Effector memory CD8-positive, alpha-beta T cell (primary cell): ENCODE measurements around the gene HPN.

Source experiments
- ATAC-seq: fragments of 150-1000 bp; cut with Tn5 transposase; replicated peaks from 2 replicates; pipeline ENCODE4 v1.10.0; 2021; ENCODE audit warnings: mild to moderate bottlenecking, moderate library complexity
- DNase-seq, 3 experiments: peaks; one replicate each; pipeline ENCODE4 v3.0.0; 2021
- H3K27ac Mint-ChIP-seq, 2 donors: one replicate each; pipeline ENCODE4 v1.8.0; 2022; ENCODE audit warnings: mild to moderate bottlenecking in 2 of 2, mixed read lengths in 2 of 2, moderate library complexity in 2 of 2
- H3K27me3 Mint-ChIP-seq, 2 donors: one replicate each; pipeline ENCODE4 v1.8.0; 2022; ENCODE audit warnings: mixed read lengths in 2 of 2
- H3K36me3 Mint-ChIP-seq: one replicate; pipeline ENCODE4 v1.8.0; 2022; ENCODE audit warnings: mild to moderate bottlenecking, moderate library complexity, mixed read lengths; ENCODE audit not compliant: insufficient read depth
- H3K4me1 Mint-ChIP-seq, 2 donors: one replicate each; pipeline ENCODE4 v1.8.0; 2022; ENCODE audit warnings: low read depth in 2 of 2, mixed read lengths in 2 of 2
- H3K4me3 Mint-ChIP-seq, 2 donors: one replicate each; pipeline ENCODE4 v1.8.0; 2022; ENCODE audit warnings: mild to moderate bottlenecking in 2 of 2, mixed read lengths in 2 of 2, moderate library complexity in 2 of 2
- H3K9me3 Mint-ChIP-seq, 2 donors: one replicate each; pipeline ENCODE4 v1.8.0; 2022; ENCODE audit warnings: mixed read lengths in 2 of 2

Gene HPN

GRCh38 chr19:35086455-35086854, 44.9 kb downstream of the HPN start:
- Mint-ChIP-seq H3K27me3 (peaks cover 0 to 6% of the 10 kb centered on the region in 2 donors), H3K27ac (peak overlapping the region; percentile 74 to 91), H3K36me3 (peaks cover 5% of the 10 kb centered on the region), H3K9me3 (no peaks in the 10 kb centered on the region), H3K4me1 (peaks cover 15 to 16% of the 10 kb centered on the region in 2 donors), H3K4me3 (peak overlapping the region; percentile 31 to 71)
- no peak for DNase-seq
- ATAC-seq = no peak

GRCh38 chr19:35087393-35087792, 45.9 kb downstream of the HPN start:
- peak overlapping the region in 1 of 2 donors; percentile 25 for H3K27ac Mint-ChIP-seq
- no peak overlapping the region for H3K4me3 Mint-ChIP-seq
- ATAC-seq (no peak), DNase-seq (no peak)
- H3K9me3 Mint-ChIP-seq = no peaks in the 10 kb centered on the region
- H3K4me1 Mint-ChIP-seq = peaks cover 15 to 16% of the 10 kb centered on the region in 2 donors
- peaks cover 0 to 6% of the 10 kb centered on the region in 2 donors for H3K27me3 Mint-ChIP-seq
- H3K36me3 Mint-ChIP-seq = peaks cover 5% of the 10 kb centered on the region

- ATAC-seq (no peak), DNase-seq (no peak)
- H3K9me3 Mint-ChIP-seq = no peaks in the 10 kb centered on the region
- H3K27ac Mint-ChIP-seq = no peak overlapping the region
- H3K4me1 Mint-ChIP-seq = peaks cover 15 to 16% of the 10 kb centered on the region in 2 donors
- peaks cover 5% of the 10 kb centered on the region for H3K36me3 Mint-ChIP-seq
- H3K4me3 Mint-ChIP-seq = no peak overlapping the region
- peaks cover 0 to 6% of the 10 kb centered on the region in 2 donors for H3K27me3 Mint-ChIP-seq
Measured at GRCh38 chr19:35088131-35088913, 46.8 kb downstream of the HPN start.

- no peak overlapping the region for H3K4me3 Mint-ChIP-seq
- no peaks in the 10 kb centered on the region for H3K9me3 Mint-ChIP-seq
- H3K27ac Mint-ChIP-seq = no peak overlapping the region
- no peak for DNase-seq
- H3K4me1 Mint-ChIP-seq = peaks cover 12 to 16% of the 10 kb centered on the region in 2 donors
- peaks cover 5% of the 10 kb centered on the region for H3K36me3 Mint-ChIP-seq
- H3K27me3 Mint-ChIP-seq = peaks cover 0 to 6% of the 10 kb centered on the region in 2 donors
- no peak for ATAC-seq
Measured at GRCh38 chr19:35089554-35089953, 48.0 kb downstream of the HPN start.

- no peak for DNase-seq
- Mint-ChIP-seq H3K4me1 (peaks cover 12 to 16% of the 10 kb centered on the region in 2 donors), H3K4me3 (no peak overlapping the region), H3K36me3 (peaks cover 5% of the 10 kb centered on the region), H3K27ac (no peak overlapping the region), H3K9me3 (no peaks in the 10 kb centered on the region), H3K27me3 (peaks cover 0 to 6% of the 10 kb centered on the region in 2 donors)
- no peak for ATAC-seq
Measured at GRCh38 chr19:35090160-35090505, 48.6 kb downstream of the HPN start.

GRCh38 chr19:35090506-35091214, 49.1 kb downstream of the HPN start:
- peak; percentile 69 for ATAC-seq
- H3K27me3 Mint-ChIP-seq = peaks cover 3 to 6% of the 10 kb centered on the region in 2 donors
- peaks cover 5% of the 10 kb centered on the region for H3K36me3 Mint-ChIP-seq
- no peak overlapping the region for H3K4me3 Mint-ChIP-seq
- H3K4me1 Mint-ChIP-seq = peaks cover 9 to 13% of the 10 kb centered on the region in 2 donors
- DNase-seq = peak; percentile 23 to 43 (median 37)
- H3K27ac Mint-ChIP-seq = no peak overlapping the region
- H3K9me3 Mint-ChIP-seq = no peaks in the 10 kb centered on the region

GRCh38 chr19:35093430-35093829, 51.9 kb downstream of the HPN start:
- no peak for DNase-seq
- peaks cover 6 to 8% of the 10 kb centered on the region in 2 donors for H3K27me3 Mint-ChIP-seq
- no peak overlapping the region for H3K27ac Mint-ChIP-seq
- peaks cover 5% of the 10 kb centered on the region for H3K36me3 Mint-ChIP-seq
- no peaks in the 10 kb centered on the region for H3K4me1 Mint-ChIP-seq
- H3K4me3 Mint-ChIP-seq = no peak overlapping the region
- no peaks in the 10 kb centered on the region for H3K9me3 Mint-ChIP-seq
- ATAC-seq = no peak

- no peak for DNase-seq
Measured at GRCh38 chr19:35093941-35094647, 52.6 kb downstream of the HPN start.

GRCh38 chr19:35094656-35095055, 53.1 kb downstream of the HPN start:
- no peak overlapping the region for H3K4me3 Mint-ChIP-seq
- H3K27me3 Mint-ChIP-seq = peaks cover 0 to 8% of the 10 kb centered on the region in 2 donors
- no peak overlapping the region for H3K27ac Mint-ChIP-seq
- ATAC-seq (no peak), DNase-seq (no peak)
- H3K9me3 Mint-ChIP-seq = no peaks in the 10 kb centered on the region
- no peaks in the 10 kb centered on the region for H3K36me3 Mint-ChIP-seq
- no peaks in the 10 kb centered on the region for H3K4me1 Mint-ChIP-seq

More at GRCh38 chr19:35093941-35094647, 52.6 kb downstream of the HPN start:
- no peak overlapping the region for H3K4me3 Mint-ChIP-seq
- peaks cover 3% of the 10 kb centered on the region for H3K36me3 Mint-ChIP-seq
- no peaks in the 10 kb centered on the region for H3K9me3 Mint-ChIP-seq
- no peak overlapping the region for H3K27ac Mint-ChIP-seq
- H3K27me3 Mint-ChIP-seq = peaks cover under 1 to 8% of the 10 kb centered on the region in 2 donors
- no peak for ATAC-seq
- no peaks in the 10 kb centered on the region for H3K4me1 Mint-ChIP-seq

- H3K9me3 Mint-ChIP-seq = no peaks in the 10 kb centered on the region
- H3K27me3 Mint-ChIP-seq = peaks cover 0 to 8% of the 10 kb centered on the region in 2 donors
- H3K27ac Mint-ChIP-seq = peak overlapping the region in 1 of 2 donors; percentile 21
- ATAC-seq = no peak
- no peaks in the 10 kb centered on the region for H3K36me3 Mint-ChIP-seq
- H3K4me3 Mint-ChIP-seq = no peak overlapping the region
- no peaks in the 10 kb centered on the region for H3K4me1 Mint-ChIP-seq
- DNase-seq = no peak
Measured at GRCh38 chr19:35095667-35096368, 54.3 kb downstream of the HPN start.

GRCh38 chr19:35098413-35099049, 57.0 kb downstream of the HPN start:
- Mint-ChIP-seq H3K27ac (no peak overlapping the region), H3K4me1 (no peaks in the 10 kb centered on the region), H3K36me3 (no peaks in the 10 kb centered on the region), H3K27me3 (peaks cover 0 to 8% of the 10 kb centered on the region in 2 donors), H3K4me3 (no peak overlapping the region), H3K9me3 (no peaks in the 10 kb centered on the region)
- no peak for DNase-seq
- ATAC-seq = no peak

- H3K36me3 Mint-ChIP-seq = no peaks in the 10 kb centered on the region
- H3K27ac Mint-ChIP-seq = no peak overlapping the region
- peaks cover 0 to 2% of the 10 kb centered on the region in 2 donors for H3K4me1 Mint-ChIP-seq
- no peak for DNase-seq
- peaks cover 0 to 8% of the 10 kb centered on the region in 2 donors for H3K27me3 Mint-ChIP-seq
- H3K4me3 Mint-ChIP-seq = no peak overlapping the region
- H3K9me3 Mint-ChIP-seq = no peaks in the 10 kb centered on the region
- no peak for ATAC-seq
Measured at GRCh38 chr19:35099155-35099896, 57.8 kb downstream of the HPN start.
